ENCODE measurements around the gene MME. TPM values are rescaled to one million over a fixed set of nuclear protein-coding genes. Genes with fewer than 3 reads are reported as not detected.

Gene MME
- total and polyA plus RNA-seq, 2 of the 4 experiments (the other 2 are of a cell fraction), result 11.7 to 22.8 TPM

- no peaks in the 10 kb centered on the region for H4K20me1 ChIP-seq (ENCODE audit: insufficient read depth, low read length)
- H3K56ac ChIP-seq (ENCODE audit: extremely low read depth, insufficient read depth, low read length), result no peak overlapping the region
- no peak overlapping the region for H4K91ac ChIP-seq (ENCODE audit: insufficient read depth, low read depth, low read length)
- no peak overlapping the region for H2AK9ac ChIP-seq (replicated peaks; ENCODE audit: low read depth, low read length, poor library complexity)
- H4K5ac ChIP-seq (ENCODE audit: low read depth, low read length), result no peak overlapping the region
- no peaks in the 10 kb centered on the region for H3K27me3 ChIP-seq (ENCODE audit: control insufficient read depth, insufficient read depth, low read length)
- H3K79me1 ChIP-seq (ENCODE audit: low read depth in 1 of 2, low read length in 2 of 2), result no peaks in the 10 kb centered on the region
- H2BK120ac ChIP-seq (ENCODE audit: low read depth, low read length), result no peak overlapping the region
- no peak overlapping the region for H2AFZ ChIP-seq (replicated peaks; ENCODE audit: low read length, poor library complexity)
- no peak overlapping the region for H2BK5ac ChIP-seq (ENCODE audit: low read depth, low read length, poor library complexity, severe bottlenecking)
- no peak overlapping the region for H3K4me3 ChIP-seq (ENCODE audit: insufficient read depth, low read depth, low read length)
- H3K4me2 ChIP-seq (ENCODE audit: low read depth, low read length), result no peak overlapping the region
- H3K9ac ChIP-seq (ENCODE audit: low read depth, low read length), result no peak overlapping the region
- H3K9me3 ChIP-seq (ENCODE audit: control insufficient read depth, insufficient read depth, low read length), result 0 out of 2 replicates have a peak, but pooled peaks cover 2% of the 10 kb centered on the region
- ATAC-seq (ENCODE audit: low read depth) (no peak), DNase-seq (no peak)
- H3K4me1 ChIP-seq (ENCODE audit: control insufficient read depth, insufficient read depth, low read length), result peaks cover under 1% of the 10 kb centered on the region
- TF ChIP-seq MAZ (IDR thresholded peaks at IDR 0.05; ENCODE audit: borderline replicate concordance, low read depth, low read length) (no peak), FOS (IDR thresholded peaks at IDR 0.05; ENCODE audit: low read depth, low read length) (no peak), MAFK (IDR thresholded peaks at IDR 0.05; ENCODE audit: low read depth, low read length) (no peak), USF2 (IDR thresholded peaks at IDR 0.05; ENCODE audit: low read depth, low read length) (no peak), SMC3 (IDR thresholded peaks at IDR 0.05; ENCODE audit: low read depth, low read length) (no peak), RAD21 (IDR thresholded peaks at IDR 0.05; ENCODE audit: low read length) (no peak)
- no peaks in the 10 kb centered on the region for H3K36me3 ChIP-seq (ENCODE audit: control insufficient read depth, insufficient read depth, low read length)
- H3K4ac ChIP-seq (ENCODE audit: low read depth, low read length), result no peak overlapping the region
- H3K14ac ChIP-seq (replicated peaks; ENCODE audit: low read depth, low read length), result no peak overlapping the region
- no peak overlapping the region for H3K23ac ChIP-seq (ENCODE audit: low read depth, low read length)
- BruUV-seq (replicated peaks), result no TSS peak
- in situ Hi-C loops (cut with MboI; ENCODE audit: low sequenced_read_pairs), result no loop called here
- H3K9me1 ChIP-seq (ENCODE audit: insufficient read depth, low read length), result no peaks in the 10 kb centered on the region
- no peak overlapping the region for H4K8ac ChIP-seq (ENCODE audit: low read depth in 2 of 2, low read length in 2 of 2)
- no peak overlapping the region for H3K18ac ChIP-seq (ENCODE audit: low read depth, low read length)
- intact Hi-C loops (cut with micrococcal nuclease), result no loop called here
- H2BK20ac ChIP-seq (ENCODE audit: low read depth, low read length), result no peak overlapping the region
- dilution Hi-C loops (cut with HindIII; ENCODE audit: low sequenced_read_pairs, unreplicated experiment), result no loop called here
- no peak overlapping the region for H2BK15ac ChIP-seq (ENCODE audit: low read depth, low read length)
- ChIA-PET CTCF (no interaction called here), POLR2A (ENCODE audit: unreplicated experiment) (no interaction called here)
- no peak overlapping the region for H2AK5ac ChIP-seq (ENCODE audit: low read depth, low read length)
- no peak overlapping the region for H3K27ac ChIP-seq (ENCODE audit: insufficient read depth, low read length)
Observed at GRCh38 chr3:155190691-155191090, 110.6 kb downstream of the MME start.
